GM10847 (cell line): Measurements from ENCODE around the gene INMT.

Source experiments
- POLR2A ChIP-seq: IDR thresholded peaks from 2 replicates; pipeline ENCODE4 v1.6.1; 2011; ENCODE audit not compliant: insufficient read length; ENCODE audit errors: extremely low read depth

The INMT gene

GRCh38 chr7:30805081-30805691 is 53.3 kb downstream of the INMT start:
- TF ChIP-seq POLR2A: no peak

GRCh38 chr7:30805931-30806330 is 54.0 kb downstream of the INMT start:
- no peak for TF ChIP-seq POLR2A
